GM13976 (cell line): Measurements from ENCODE around the gene PSMG3.

Source experiments
- DNase-seq: peaks from one replicate; pipeline ENCODE4 v3.0.0; 2012; ENCODE audit warnings: low spot score
- CTCF ChIP-seq: IDR thresholded peaks from 2 replicates; pipeline ENCODE4 v1.5.1; 2012; ENCODE audit warnings: borderline replicate concordance, mild to moderate bottlenecking; ENCODE audit not compliant: insufficient read depth; ENCODE audit errors: extremely low read depth, missing control alignments, control extremely low read depth
- in situ Hi-C: fragments of 300-500 bp; cut with MboI; formaldehyde crosslinking; loops from one replicate; pipeline ENCODE4 v1.12.0; 2022; ENCODE audit warnings: low sequenced_read_pairs, mixed read lengths, inconsistent platforms; ENCODE audit not compliant: unreplicated experiment

The PSMG3 gene

GRCh38 chr7:1559626-1560590 lies 9.9 kb downstream of the PSMG3 start:
- TF ChIP-seq CTCF, result no peak
- in situ Hi-C loops, result no loop called here
- DNase-seq, result no peak

- in situ Hi-C loops, result no loop called here
- TF ChIP-seq CTCF, result no peak
- no peak for DNase-seq
These were observed 10.8 kb downstream of the PSMG3 start for GRCh38 chr7:1558841-1559625.

- no peak for DNase-seq
- in situ Hi-C loops, result no loop called here
- no peak for TF ChIP-seq CTCF
These were observed 11.5 kb downstream of the PSMG3 start for GRCh38 chr7:1558181-1558811.

DNA sequence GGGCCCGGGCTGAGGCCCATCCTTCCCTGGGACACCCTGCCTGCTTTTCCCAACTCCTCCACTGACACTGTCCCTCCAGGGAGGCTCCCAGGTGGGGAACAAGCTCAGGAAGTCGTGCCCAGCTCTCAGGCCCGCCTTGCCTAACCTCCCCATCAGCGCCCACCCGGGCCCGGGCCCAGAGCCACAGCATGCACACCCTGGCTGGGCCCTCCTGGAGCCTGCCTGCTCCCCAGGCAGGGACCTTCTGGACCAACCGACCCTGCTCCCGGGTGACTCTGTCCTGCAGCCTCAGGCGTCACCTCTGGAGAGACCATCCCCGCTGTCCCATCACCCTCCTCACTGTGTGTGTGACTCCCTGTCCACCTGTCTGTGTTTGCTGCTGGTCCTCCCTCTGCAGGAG lies 12.1 kb downstream of the PSMG3 start:
- no peak for DNase-seq
- in situ Hi-C loops, result no loop called here
- TF ChIP-seq CTCF, result no peak

DNA sequence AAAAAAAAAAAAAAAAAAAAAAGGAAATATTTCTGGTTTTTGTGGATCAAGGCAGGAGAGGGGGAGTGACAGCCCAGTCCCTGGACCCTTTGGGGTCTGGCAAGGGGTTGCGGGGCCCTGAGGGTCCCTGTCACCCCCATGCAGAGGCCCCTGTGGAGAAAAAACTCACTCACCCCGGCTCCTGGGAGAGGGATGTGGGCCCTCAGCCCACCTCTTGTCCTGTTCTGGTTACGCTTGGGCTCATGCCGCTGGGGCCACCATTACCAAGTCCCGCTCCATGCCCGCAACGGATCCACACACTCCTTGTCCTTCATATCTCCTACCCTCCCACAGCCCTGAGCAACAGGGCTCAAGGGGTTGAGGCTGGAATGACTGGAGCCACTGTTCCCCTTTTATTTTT lies 12.8 kb downstream of the PSMG3 start:
- TF ChIP-seq CTCF, result no peak
- DNase-seq, result no peak
- in situ Hi-C loops, result no loop called here

DNA sequence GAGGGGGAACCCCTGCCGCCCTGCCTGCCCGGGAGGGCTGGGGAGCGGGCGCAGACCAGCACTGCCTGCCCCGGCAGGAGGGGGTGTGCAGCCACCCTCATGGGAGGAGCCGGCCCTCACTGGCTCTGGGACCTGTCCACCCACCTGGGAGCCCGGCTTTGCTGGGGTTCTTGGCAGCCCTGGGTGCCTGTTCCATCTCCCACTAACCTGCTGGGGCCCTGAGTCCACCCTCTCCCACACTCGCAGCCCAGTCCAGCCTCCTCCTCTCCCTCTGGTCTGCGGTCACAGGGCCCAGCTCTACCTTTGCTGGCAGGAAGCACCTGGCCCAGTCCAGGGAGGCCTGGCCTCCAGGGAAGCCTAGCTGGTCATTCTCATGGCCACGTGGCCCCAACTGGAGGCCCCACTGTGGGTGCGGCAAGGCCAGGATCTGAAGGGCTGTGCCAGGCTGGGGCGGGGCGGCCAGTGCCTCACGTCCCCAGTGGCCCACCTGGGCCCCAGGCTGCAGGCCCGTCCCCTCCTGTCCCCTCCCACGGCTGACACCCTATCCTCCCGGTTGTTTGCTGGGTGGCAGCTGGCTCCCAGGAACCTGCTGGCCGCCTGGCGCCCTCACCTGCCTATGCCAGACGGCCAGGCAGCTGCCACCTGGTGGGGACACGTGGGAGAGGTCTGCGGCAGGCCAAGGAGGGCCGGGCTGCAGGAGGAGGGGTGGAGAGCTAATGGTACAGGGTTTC lies 13.9 kb downstream of the PSMG3 start, which contains the start of gene TMEM184A:
TMEM184A (minus strand) TSS at position 393 of the 731 bp plus-strand sequence. CDS start 721 bp downstream, outside the sequence.
- TF ChIP-seq CTCF, result peak; percentile 39
- peak; percentile 71 for DNase-seq
- in situ Hi-C loops, result no loop called here
